Osteoblast (primary cell): ENCODE results near the gene NAMPT. TPM values are rescaled to one million over a fixed set of nuclear protein-coding genes. Genes with fewer than 3 reads are reported as not detected.
A peak's percentile ranks its signal among the peaks of the same experiment; 100 is the strongest.

Experiments used
- DNase-seq: peaks from one replicate; pipeline ENCODE4 v3.0.0; 2011; ENCODE audit warnings: low spot score, mixed read lengths; ENCODE audit not compliant: insufficient read length; ENCODE audit errors: missing footprints
- H2AFZ ChIP-seq: 2 replicates; pipeline ENCODE4 v1.6.0; 2011; ENCODE audit warnings: mild to moderate bottlenecking, low read length
- H3K27ac ChIP-seq: 2 replicates; pipeline ENCODE4 v1.5.1; 2011; ENCODE audit warnings: mild to moderate bottlenecking, low read depth, low read length, moderate library complexity
- H3K27me3 ChIP-seq: 2 replicates; pipeline ENCODE4 v1.6.0; 2012; ENCODE audit warnings: mild to moderate bottlenecking, control low read depth, inconsistent platforms, low read length, moderate library complexity; ENCODE audit not compliant: insufficient read depth
- H3K36me3 ChIP-seq: 2 replicates; pipeline ENCODE4 v1.5.1; 2011; ENCODE audit warnings: mild to moderate bottlenecking, low read length, control low read depth, moderate library complexity; ENCODE audit not compliant: insufficient read depth
- H3K4me1 ChIP-seq: 2 replicates; pipeline ENCODE4 v1.5.1; 2011; ENCODE audit warnings: mild to moderate bottlenecking, low read length, control low read depth, moderate library complexity; ENCODE audit not compliant: insufficient read depth
- H3K4me2 ChIP-seq: 2 replicates; pipeline ENCODE4 v1.6.0; 2011; ENCODE audit warnings: mild to moderate bottlenecking, low read length; ENCODE audit not compliant: insufficient read depth
- H3K4me3 ChIP-seq: fragments of 200-600 bp; sonication (generic); 3 replicates; pipeline ENCODE4 v1.5.1; 2012; ENCODE audit warnings: mild to moderate bottlenecking, low read length, inconsistent platforms; ENCODE audit not compliant: insufficient read depth
- H3K79me2 ChIP-seq: 2 replicates; pipeline ENCODE4 v1.6.0; 2012; ENCODE audit warnings: mild to moderate bottlenecking, low read length, control low read depth, inconsistent platforms; ENCODE audit not compliant: insufficient read depth
- H3K9me3 ChIP-seq: 2 replicates; pipeline ENCODE4 v1.5.1; 2011; ENCODE audit warnings: low read depth, low read length, control low read depth
- H4K20me1 ChIP-seq: 2 replicates; pipeline ENCODE4 v1.6.0; 2012; ENCODE audit warnings: mild to moderate bottlenecking, low read length, control low read depth; ENCODE audit not compliant: insufficient read depth
- total RNA-seq: library from RNA; depleted of rRNA; stranded (reverse); fragments of >200 nt; gene quantifications from 2 replicates; pipeline ENCODE4 v1.2.3, GENCODE V29; 2012
- TF ChIP-seq, protein P1 (sequence below): IDR thresholded peaks from 2 replicates; pipeline ENCODE4 v1.5.1; 2011; ENCODE audit warnings: mild to moderate bottlenecking, low read depth, low read length, moderate library complexity; ENCODE audit errors: extremely low read depth

NAMPT gene
- total RNA-seq: 51.9 and 55.0 TPM in 2 replicates

DNA sequence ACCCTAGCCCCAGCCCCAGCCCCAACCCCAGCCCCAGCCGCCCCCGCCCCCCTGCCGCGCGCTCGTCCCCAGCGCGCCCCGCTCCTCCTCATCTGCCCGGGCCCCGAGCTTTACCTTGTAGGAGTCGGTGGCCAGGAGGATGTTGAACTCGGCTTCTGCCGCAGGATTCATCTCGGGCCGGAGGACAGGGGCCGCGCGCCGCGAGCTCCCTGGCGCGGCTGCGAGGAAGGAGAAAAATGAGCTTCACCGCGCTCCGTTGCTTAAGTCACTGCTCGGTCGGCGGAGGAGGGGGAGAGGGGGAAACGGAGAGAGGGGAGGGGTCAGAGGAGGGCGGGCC lies at the start of gene NAMPT:
TSS of gene NAMPT (minus strand) at position 270 of the 337 bp plus-strand sequence. CDS start at position 171, 99 bp downstream.
- peak within 1 kb of the TSS; percentile 84 for H2AFZ ChIP-seq
- H3K27ac ChIP-seq: peak within 1 kb of the TSS; percentile 96
- H3K27me3 ChIP-seq: no peaks in the 10 kb centered on the region
- peaks cover 19% of the 10 kb centered on the region for H4K20me1 ChIP-seq
- peak within 1 kb of the TSS; percentile 98 for H3K4me2 ChIP-seq
- peak within 1 kb of the TSS; percentile 81 for H3K4me3 ChIP-seq
- TF ChIP-seq, protein P1, sequence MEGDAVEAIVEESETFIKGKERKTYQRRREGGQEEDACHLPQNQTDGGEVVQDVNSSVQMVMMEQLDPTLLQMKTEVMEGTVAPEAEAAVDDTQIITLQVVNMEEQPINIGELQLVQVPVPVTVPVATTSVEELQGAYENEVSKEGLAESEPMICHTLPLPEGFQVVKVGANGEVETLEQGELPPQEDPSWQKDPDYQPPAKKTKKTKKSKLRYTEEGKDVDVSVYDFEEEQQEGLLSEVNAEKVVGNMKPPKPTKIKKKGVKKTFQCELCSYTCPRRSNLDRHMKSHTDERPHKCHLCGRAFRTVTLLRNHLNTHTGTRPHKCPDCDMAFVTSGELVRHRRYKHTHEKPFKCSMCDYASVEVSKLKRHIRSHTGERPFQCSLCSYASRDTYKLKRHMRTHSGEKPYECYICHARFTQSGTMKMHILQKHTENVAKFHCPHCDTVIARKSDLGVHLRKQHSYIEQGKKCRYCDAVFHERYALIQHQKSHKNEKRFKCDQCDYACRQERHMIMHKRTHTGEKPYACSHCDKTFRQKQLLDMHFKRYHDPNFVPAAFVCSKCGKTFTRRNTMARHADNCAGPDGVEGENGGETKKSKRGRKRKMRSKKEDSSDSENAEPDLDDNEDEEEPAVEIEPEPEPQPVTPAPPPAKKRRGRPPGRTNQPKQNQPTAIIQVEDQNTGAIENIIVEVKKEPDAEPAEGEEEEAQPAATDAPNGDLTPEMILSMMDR: no peak
- H3K9me3 ChIP-seq: no peaks in the 10 kb centered on the region
- H3K36me3 ChIP-seq: no peaks in the 10 kb centered on the region
- DNase-seq: no peak
- H3K4me1 ChIP-seq: peaks cover 9% of the 10 kb centered on the region
- peaks cover 39% of the 10 kb centered on the region for H3K79me2 ChIP-seq

DNA sequence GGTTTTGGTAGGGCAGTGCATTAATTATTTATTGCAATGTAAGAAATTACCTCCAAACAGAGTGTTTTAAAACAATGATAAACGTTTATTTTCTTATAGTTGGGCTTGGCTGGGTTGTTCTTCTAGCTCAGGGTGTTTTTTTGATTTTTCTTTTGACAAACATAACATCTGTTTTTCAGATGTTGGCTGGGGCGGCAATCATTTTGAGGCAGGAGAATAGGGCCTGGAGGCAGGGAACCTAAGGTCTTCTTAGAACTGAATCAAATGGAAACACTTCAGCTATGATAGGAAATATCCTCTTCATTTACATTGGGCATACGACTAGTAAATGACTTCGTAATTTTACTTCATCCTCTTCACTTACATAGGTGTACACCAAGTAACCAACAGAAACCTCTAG lies 47.4 kb upstream of the NAMPT start:
- Histone ChIP-seq H3K36me3 (no peaks in the 10 kb centered on the region), H3K4me3 (no peak overlapping the region), H4K20me1 (no peaks in the 10 kb centered on the region), H2AFZ (no peak overlapping the region), H3K4me1 (peaks cover 20% of the 10 kb centered on the region), H3K9me3 (no peaks in the 10 kb centered on the region), H3K27me3 (peaks cover 5% of the 10 kb centered on the region), H3K4me2 (no peak overlapping the region), H3K27ac (no peak overlapping the region), H3K79me2 (no peaks in the 10 kb centered on the region)
- TF ChIP-seq, protein P1: no peak
- DNase-seq: no peak

DNA sequence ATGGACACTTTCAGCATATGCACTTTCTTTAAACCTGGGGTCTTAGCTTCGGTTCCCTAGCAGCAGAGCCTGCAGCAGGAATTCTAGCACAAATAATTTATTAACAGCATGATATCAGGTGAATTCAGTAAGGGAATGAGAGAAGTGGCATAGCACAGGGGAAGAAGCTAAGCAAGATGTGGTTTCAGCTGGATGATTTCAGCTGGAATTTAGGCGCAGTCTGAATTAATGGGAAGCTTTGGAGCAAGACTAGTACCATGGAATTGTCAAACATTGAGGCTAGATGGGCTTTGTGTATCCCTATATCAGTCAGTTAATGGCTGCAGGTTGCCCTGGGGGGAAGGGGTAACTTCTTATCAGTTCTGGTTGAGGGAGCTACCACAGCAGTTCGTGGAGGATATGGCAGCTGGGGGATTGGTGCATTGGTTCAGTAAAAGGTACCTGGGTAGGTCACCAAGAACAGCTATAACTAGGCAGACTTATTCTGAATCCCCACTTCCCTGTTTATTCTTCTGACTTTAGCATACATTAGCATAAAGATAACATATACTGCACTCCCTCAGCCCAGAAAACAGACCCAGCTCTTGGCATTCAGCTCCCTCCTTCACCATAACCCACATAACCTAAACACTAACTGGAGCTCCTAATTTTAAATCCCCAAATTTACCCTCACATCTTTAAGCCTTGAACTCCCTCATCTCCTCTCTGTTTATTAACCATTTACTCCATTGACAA lies 46.8 kb upstream of the NAMPT start:
- Histone ChIP-seq H3K27me3 (peaks cover 5% of the 10 kb centered on the region), H3K79me2 (no peaks in the 10 kb centered on the region)
- TF ChIP-seq, protein P1: no peak

DNA sequence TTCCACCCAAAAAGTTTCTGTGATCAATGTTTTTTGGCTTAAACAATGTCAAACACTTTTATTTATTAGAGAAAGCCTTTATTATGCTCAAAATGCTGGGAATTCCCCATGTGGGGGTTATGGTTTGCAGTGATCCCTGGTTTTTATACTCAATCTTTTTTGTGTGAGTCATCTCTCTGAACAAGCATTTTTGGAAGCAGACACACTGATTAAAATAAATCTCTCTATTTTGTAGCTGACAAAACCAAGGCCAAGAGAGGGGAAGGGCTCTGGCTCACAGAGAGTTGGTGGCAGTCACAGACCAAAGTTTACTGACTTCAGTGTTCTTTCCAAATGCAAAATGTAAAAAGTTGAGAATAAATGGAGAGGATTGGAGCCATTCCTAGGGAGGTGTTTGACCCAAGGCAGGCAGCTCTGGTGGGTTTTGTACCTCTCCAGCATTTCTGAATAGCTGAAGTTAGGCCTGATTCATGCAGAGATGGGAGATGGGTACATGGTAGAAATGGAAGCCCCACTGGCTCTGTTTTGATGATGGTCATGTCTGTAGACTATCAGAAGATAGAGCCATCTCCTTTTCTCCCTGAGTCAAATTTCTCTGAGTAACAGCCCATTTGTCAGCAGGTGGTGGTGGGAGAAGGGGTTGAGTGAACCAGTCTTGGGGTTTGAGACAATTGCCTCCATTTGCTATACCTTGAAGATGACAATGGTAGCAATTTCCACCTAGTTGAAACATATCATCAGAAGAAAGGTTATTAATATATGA lies 45.4 kb upstream of the NAMPT start:
- Histone ChIP-seq H3K9me3 (no peaks in the 10 kb centered on the region), H3K4me2 (peak overlapping the region; percentile 9), H3K36me3 (no peaks in the 10 kb centered on the region), H3K27ac (peak overlapping the region; percentile 3), H2AFZ (no peak overlapping the region), H4K20me1 (no peaks in the 10 kb centered on the region), H3K79me2 (no peaks in the 10 kb centered on the region), H3K27me3 (peaks cover 5% of the 10 kb centered on the region), H3K4me3 (no peak overlapping the region), H3K4me1 (peaks cover 26% of the 10 kb centered on the region)
- TF ChIP-seq, protein P1: no peak
- peak; percentile 1 for DNase-seq

More for the DNA sequence above, 46.8 kb upstream of the NAMPT start:
- Histone ChIP-seq H3K9me3 (no peaks in the 10 kb centered on the region), H3K27ac (no peak overlapping the region), H3K4me1 (peaks cover 26% of the 10 kb centered on the region), H2AFZ (no peak overlapping the region), H3K4me2 (no peak overlapping the region), H4K20me1 (no peaks in the 10 kb centered on the region), H3K4me3 (no peak overlapping the region), H3K36me3 (no peaks in the 10 kb centered on the region)
- no peak for DNase-seq
